H1 (cell line): Measurements from ENCODE around the gene LRP1-AS. TPM values are rescaled to one million over a fixed set of nuclear protein-coding genes. Genes with fewer than 3 reads are reported as not detected.

Experiments
- BACH1 ChIP-seq: IDR thresholded peaks from 2 replicates; pipeline ENCODE4 v1.6.1; 2012; ENCODE audit warnings: low read length, improper control_type of control experiment
- CHD7 ChIP-seq: fragments of 300-600 bp; sonication (generic); IDR thresholded peaks from 2 replicates; pipeline ENCODE4 v1.7.1; 2012; ENCODE audit warnings: low read length, moderate library complexity, mild to moderate bottlenecking, inconsistent platforms; ENCODE audit not compliant: insufficient replicate concordance
- CTCF ChIP-seq, 3 experiments: IDR thresholded peaks; 1 replicate in 2 of 3; 2 replicates in 1 of 3; pipeline versions ENCODE4 v1.5.1 to v1.6.1; 2011; ENCODE audit warnings: low read length in 3 of 3, mild to moderate bottlenecking in 3 of 3, inconsistent platforms in 2 of 3, low read depth in 1 of 3, moderate library complexity in 1 of 3; ENCODE audit not compliant: insufficient read depth in 1 of 3; ENCODE audit errors: control extremely low read depth in 1 of 3
- E2F6 ChIP-seq: IDR thresholded peaks from 2 replicates; pipeline ENCODE4 v1.6.1; 2012; ENCODE audit warnings: inconsistent platforms
- EP300 ChIP-seq, 2 experiments: IDR thresholded peaks; 1 replicate in 1 of 2; 2 replicates in 1 of 2; pipeline ENCODE4 v1.6.1; 2011 to 2012; ENCODE audit warnings: low read depth in 2 of 2, low read length in 2 of 2, mild to moderate bottlenecking in 2 of 2, borderline replicate concordance in 1 of 2, inconsistent platforms in 1 of 2, moderate library complexity in 1 of 2
- RXRA ChIP-seq: IDR thresholded peaks from 2 replicates; pipeline ENCODE4 v1.6.1; 2011; ENCODE audit warnings: low read depth, mild to moderate bottlenecking, low read length, moderate library complexity; ENCODE audit not compliant: insufficient read depth
- polyA plus RNA-seq, 7 experiments: library from polyadenylated mRNA; depleted of rRNA in 3 of 7; stranded (reverse) in 5 of 7; unstranded in 2 of 7; fragments of >200 nt in 5 of 7; fragments of 200-250 nt in 2 of 7; gene quantifications; 1 replicate in 5 of 7; 2 replicates in 1 of 7; 4 replicates in 1 of 7; pipeline versions ENCODE4 v1.2.1 to v1.2.3, GENCODE V29; 2011 to 2013; ENCODE audit warnings: missing spikeins in 2 of 7, mixed read lengths in 2 of 7
- total RNA-seq: library from RNA; stranded (reverse); fragmentation: NEBNext Ultra II Directional; extraction: Animal tissue kit (Norgen Biotek cat#: 25700); gene quantifications from 2 replicates; pipeline ENCODE4 v1.2.1, GENCODE V29; 2021

Gene LRP1-AS
- total and polyA plus RNA-seq, 2 of the 8 experiments (the other 6 are each of a cell fraction or from before 2014, with no cell fraction given), result not detected

- TF ChIP-seq E2F6 (no peak), RXRA (no peak), EP300 (IDR thresholded peaks at IDR 0.05; ENCODE audit: borderline replicate concordance in 1 of 2, low read depth in 2 of 2, low read length in 2 of 2) (no peak), CHD7 (no peak), BACH1 (no peak), CTCF (IDR thresholded peaks at IDR 0.05; ENCODE audit: control extremely low read depth in 1 of 3, insufficient read depth in 1 of 3, low read depth in 1 of 3, low read length in 3 of 3) (peak in 2 of 3 experiments; percentile 87 to 93; a peak in 3 of 4 replicates)
Observed at GRCh38 chr12:57175428-57176138, 28.2 kb upstream of the LRP1-AS start (continued).
